RWPE1 (cell line): ENCODE data around the gene CTXND1.
"Not testable (repeated sequence)": the region's sequence is repeated elsewhere in the genome, so short reads cannot be mapped to it uniquely, and the experiment has no call there.

Experiments
- CTCF ChIA-PET: fragments of 350-600 bp; sonication (Branson Sonifier 250); formaldehyde crosslinking; extraction: SDS; loops from one replicate; lab custom pipeline; 2021; lab: Yijun Ruan, JAX
- POLR2A ChIA-PET: fragments of 400-600 bp; formaldehyde crosslinking; extraction: SDS; loops from one replicate; lab custom pipeline; 2020; ENCODE audit warnings: antibody characterized with exemption; ENCODE audit not compliant: low non-redundant PET; lab: Yijun Ruan, JAX
- DNase-seq: peaks from one replicate; pipeline ENCODE4 v3.0.0; 2012; ENCODE audit warnings: low spot score
- H3K27ac ChIP-seq: fragments of 450-650 bp; 2 replicates; pipeline ENCODE4 v1.5.1; 2017
- CTCF ChIP-seq: fragments of 450-650 bp; conservative IDR thresholded peaks from 2 replicates; pipeline ENCODE4 v1.5.1; 2017; ENCODE audit warnings: low read depth, mild to moderate bottlenecking

Gene CTXND1

GRCh38 chr15:80159301-80159700 lies 92.7 kb downstream of the CTXND1 start:
- no peak for TF ChIP-seq CTCF
- POLR2A ChIA-PET, result no interaction called here
- CTCF ChIA-PET, result no interaction called here
- peak overlapping the region; percentile 75; the same call in 1 of the 2 replicates for H3K27ac ChIP-seq
- DNase-seq, result no peak

GRCh38 chr15:80157215-80157614 lies 94.8 kb downstream of the CTXND1 start:
- no peak overlapping the region for H3K27ac ChIP-seq
- POLR2A ChIA-PET, result no interaction called here
- no peak for TF ChIP-seq CTCF
- CTCF ChIA-PET, result interaction anchor here (2.3 kb wide), 1 partner anchor 16 kb away, joined by 8 read pairs; no protein-coding TSS in a partner anchor
- no peak for DNase-seq

GRCh38 chr15:80156176-80156720 lies 95.8 kb downstream of the CTXND1 start:
- CTCF ChIA-PET, result interaction anchor here (2.3 kb wide), 1 partner anchor 17 kb away, joined by 8 read pairs; no protein-coding TSS in a partner anchor
- POLR2A ChIA-PET, result no interaction called here
- TF ChIP-seq CTCF, result no peak
- no peak for DNase-seq
- no peak overlapping the region for H3K27ac ChIP-seq

DNA sequence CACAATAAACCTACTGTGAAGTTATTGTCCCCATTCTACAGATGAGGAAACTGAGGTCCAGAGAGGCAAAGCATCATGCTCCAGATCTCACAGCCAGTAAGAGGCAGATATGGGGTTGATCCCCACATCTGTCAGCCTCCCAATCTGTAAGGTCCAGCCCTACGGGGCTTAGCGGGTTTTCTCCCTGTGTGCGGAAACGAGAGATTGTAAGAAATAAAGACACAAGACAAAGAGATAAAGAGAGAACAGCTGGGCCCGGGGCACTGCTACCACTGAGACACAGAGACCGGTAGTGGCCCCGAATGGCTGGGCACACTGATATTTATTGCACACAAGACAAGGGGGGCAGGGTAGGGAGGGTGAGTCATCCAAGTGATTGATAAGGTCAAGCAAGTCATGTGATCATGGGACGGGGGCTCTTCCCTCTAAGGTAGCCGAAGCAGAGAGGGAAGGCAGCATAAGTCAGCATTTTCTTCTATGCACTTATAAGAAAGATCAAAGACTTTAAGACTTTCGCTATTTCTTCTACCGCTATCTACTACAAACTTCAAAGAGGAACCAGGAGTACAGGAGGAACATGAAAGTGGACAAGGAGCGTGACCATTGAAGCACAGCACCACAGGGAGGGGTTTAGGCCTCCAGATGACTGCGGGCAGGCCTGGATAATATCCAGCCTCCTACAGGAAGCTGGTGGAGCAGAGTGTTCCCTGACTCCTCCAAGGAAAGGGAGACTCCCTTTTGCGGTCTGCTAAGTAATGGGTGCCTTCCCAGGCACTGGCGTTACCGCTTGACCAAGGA lies 96.4 kb downstream of the CTXND1 start:
- CTCF ChIA-PET, POLR2A ChIA-PET, DNase-seq, H3K27ac ChIP-seq: not testable (repeated sequence)

DNA sequence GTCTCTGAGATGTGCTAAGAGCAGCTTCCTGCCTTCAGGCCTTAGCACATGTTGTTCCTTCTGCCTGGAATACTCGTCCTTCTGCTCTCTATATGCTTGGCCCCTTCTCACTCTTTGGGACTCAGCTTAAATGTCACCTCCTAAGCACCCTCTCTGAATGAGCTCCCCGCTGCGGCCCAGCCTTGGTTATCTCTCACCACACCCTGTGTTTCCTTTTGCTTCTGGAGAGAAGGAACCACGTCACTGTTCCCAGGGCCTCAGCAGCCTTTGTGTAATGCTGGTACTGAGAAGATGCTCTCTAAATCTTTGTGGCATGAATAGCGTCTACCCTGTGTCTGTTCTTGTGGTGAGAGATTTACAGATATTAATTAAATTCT lies 97.0 kb downstream of the CTXND1 start:
- no peak for DNase-seq
- H3K27ac ChIP-seq, result no peak overlapping the region
- ChIA-PET CTCF (no interaction called here), POLR2A (no interaction called here)
- no peak for TF ChIP-seq CTCF

DNA sequence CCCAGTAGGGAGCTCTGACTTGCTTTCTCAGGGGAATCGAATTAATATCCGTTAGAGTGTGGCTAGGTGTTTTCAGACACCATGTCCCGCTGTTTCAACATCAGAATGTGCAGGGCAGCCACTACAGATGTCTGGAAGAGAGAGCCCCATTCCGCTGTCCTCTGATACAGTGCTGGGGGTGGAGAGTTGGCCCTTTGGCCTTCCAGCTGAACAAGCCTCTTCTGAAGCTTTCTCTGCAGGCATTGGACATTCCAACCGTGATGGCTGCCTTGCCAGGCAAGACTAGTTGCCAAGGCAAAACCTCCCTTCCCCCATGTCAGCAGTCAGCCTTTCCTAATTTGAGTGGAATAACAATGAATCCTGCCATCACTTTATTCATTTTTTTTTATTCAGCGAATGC lies 97.7 kb downstream of the CTXND1 start:
- POLR2A ChIA-PET, result no interaction called here
- DNase-seq, result no peak
- CTCF ChIA-PET, result no interaction called here
- TF ChIP-seq CTCF, result no peak
- H3K27ac ChIP-seq, result no peak overlapping the region

DNA sequence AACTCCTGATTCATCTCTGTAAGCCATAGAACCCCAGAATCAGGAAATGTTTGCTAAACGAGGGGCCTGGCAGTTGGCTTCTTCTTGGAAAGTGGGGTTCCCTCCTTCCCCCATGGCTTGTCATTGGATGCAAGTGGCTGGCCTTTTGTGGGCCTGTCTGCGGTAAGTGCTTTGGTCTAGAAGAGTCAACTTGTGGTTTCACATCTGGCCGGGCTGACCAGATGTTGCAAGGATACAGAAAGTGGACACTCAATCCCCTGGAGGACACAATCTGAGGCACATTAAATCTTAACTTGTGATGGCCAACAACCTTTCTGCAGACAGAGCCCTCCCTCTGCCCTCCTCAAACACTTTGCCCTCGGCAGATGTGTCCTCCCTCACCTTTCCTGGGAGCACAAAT lies 98.1 kb downstream of the CTXND1 start:
- CTCF ChIA-PET, result interaction anchor here (0.8 kb wide), 1 partner anchor 10 kb away, joined by 3 read pairs; no protein-coding TSS in a partner anchor
- H3K27ac ChIP-seq, result no peak overlapping the region
- no peak for DNase-seq
- POLR2A ChIA-PET, result no interaction called here
- TF ChIP-seq CTCF, result no peak
